GM21515 (cell line): ENCODE results near the gene CDH1.

Source experiments
- ATAC-seq: cut with Tn5 transposase; IDR thresholded peaks from one replicate; pipeline ENCODE4 v1.9.1; 2021; ENCODE audit not compliant: unreplicated experiment

CDH1 gene

DNA sequence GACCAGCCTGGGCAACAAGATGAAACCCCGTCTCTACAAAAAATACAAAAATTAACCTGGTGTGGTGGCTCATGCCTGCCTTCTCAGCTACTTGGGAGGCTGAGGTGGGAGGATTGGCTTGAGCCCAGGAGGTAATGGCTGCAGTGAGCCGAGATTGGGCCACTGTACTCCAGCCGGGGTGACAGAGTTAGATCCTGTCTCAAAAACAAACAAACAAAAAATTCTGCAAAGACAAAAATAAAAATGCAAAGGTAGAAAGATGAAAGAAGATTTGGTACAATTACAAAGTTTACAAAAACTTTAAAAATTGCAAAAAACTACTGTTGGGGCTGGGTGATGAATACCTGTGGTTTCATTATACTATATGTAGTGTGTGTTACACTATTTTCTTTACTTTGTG lies 5.5 kb upstream of the CDH1 start:
- no peak for ATAC-seq

DNA sequence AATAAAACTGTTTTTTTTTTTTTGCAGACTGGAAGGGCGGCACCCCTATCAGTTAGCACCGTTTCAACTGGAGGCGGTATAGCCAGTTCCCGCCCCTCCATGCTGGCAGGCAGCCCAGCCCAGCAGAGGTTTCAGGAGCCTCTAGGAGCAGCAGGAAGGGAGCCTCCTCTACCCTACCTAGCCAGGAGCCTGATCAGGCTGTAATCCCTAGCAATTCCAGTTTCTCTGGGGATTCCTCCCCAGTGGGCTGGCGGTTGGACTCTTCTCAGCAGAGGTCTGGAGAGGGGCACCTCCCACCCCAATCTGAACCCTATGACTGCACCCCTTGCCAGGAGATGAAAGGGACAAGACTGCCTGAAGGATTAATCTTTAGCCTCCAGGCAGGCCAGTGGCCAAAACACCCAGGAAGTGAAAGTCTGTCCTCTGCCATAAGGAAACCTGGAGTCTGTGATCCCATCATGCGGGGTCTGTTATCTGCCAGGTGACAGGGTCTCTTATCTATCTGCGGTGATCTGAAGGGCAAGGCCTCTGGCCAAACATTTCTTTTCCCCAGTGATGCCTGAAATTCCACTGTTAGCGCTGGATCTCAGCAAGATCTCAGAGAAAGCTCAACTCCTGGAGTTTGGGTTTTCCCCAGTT lies 4.9 kb upstream of the CDH1 start:
- no peak for ATAC-seq

DNA sequence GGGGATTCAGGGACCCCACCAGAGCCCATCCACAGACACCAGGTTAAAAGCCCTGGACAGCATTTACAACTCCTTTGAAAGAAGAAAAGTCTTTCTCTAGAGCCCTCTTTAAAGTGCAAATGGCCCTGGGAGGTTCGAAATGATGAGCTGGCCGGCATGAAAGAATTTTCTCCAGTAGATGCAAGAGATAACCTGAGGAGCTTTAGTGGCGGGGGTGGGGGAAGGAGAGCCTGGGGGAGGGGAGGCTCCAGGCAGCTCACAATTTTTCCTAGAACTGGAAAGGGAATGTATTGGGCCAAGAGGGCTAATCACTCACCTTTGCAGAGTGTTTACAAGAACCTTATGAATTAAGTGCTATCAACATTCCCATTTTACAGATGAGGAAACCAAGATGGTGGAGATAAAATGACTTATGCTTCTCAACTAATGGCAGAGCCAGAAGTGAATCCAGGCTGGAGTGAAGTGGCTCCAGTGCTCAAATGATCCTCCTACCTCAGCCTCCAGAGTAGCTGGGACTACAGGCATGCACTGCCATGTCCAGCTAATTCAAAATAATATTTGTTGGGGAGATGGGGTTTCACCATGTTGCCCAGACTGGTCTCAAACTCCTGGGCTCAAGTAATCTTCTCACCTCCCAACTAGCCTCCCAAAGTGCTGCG lies 4.2 kb upstream of the CDH1 start:
- ATAC-seq, result no peak

DNA sequence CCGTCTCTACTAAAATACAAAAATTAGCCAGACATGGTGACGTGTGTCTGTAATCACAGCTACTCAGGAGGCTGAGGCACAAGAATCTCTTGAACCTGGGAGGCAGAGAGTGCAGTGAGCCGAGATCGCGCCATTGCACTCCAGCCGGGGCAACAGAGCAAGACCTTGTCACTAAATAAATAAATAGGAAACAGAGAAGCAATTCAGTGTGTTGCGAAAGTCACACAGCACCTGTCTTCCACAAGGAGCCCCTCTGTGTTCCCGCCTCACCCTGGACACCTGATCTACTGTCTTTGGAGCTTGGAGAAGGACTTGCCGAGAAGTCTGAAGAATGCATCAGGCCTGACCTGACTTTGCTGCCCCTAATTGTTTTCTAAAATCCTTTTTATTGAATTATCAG lies 3.5 kb upstream of the CDH1 start:
- no peak for ATAC-seq

DNA sequence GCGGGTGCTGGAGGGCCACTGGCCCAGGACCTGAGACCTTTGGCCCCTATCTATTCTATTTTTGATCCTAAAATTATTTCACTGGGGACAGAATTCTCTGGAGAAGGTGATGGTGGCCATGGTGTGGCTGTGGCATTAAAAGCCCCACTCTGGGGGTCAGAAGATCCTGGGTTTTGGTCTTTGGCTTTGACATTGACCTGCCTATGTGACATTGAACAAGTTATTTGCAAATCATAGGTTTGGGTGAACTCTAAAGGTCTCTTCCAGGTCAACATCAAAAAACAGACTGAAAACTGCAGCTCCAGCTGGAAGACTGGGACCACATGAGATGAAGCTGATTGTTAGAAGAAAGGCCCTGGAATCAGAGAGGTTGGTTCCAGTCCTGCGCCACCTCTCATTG lies 2.3 kb upstream of the CDH1 start:
- no peak for ATAC-seq

DNA sequence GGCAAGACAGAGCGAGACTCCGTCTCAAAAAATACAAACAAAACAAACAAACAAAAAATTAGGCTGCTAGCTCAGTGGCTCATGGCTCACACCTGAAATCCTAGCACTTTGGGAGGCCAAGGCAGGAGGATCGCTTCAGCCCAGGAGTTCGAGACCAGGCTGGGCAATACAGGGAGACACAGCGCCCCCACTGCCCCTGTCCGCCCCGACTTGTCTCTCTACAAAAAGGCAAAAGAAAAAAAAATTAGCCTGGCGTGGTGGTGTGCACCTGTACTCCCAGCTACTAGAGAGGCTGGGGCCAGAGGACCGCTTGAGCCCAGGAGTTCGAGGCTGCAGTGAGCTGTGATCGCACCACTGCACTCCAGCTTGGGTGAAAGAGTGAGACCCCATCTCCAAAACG lies 531 bp upstream of the CDH1 start:
- ATAC-seq, result no peak

DNA sequence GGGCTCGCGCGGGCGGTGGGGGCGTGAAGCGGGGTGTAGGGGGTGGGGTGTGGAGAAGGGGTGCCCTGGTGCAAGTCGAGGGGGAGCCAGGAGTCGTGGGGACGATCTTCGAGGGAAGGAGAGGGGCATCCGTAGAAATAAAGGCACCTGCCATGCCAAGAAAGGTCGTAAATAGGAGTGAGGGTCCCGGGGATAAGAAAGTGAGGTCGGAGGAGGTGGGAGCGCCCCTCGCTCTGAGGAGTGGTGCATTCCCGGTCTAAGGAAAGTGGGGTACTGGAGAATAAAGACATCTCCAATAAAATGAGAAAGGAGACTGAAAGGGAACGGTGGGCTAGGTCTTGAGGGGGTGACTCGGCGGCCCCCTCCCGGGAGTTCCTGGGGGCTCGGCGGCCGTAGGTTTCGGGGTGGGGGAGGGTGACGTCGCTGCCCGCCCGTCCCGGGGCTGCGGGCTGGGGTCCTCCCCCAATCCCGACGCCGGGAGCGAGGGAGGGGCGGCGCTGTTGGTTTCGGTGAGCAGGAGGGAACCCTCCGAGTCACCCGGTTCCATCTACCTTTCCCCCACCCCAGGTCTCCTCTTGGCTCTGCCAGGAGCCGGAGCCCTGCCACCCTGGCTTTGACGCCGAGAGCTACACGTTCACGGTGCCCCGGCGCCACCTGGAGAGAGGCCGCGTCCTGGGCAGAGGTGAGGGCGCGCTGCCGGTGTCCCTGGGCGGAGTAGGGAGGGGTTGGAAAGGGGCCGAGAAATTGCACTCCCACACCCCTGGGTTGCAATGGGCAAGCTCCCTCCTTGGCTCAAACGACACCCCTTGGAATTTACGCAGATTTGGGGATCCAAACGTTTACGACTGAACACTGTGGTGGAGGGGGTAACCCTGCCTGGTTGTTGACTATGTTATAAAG lies 888 bp downstream of the CDH1 start:
- no peak for ATAC-seq

DNA sequence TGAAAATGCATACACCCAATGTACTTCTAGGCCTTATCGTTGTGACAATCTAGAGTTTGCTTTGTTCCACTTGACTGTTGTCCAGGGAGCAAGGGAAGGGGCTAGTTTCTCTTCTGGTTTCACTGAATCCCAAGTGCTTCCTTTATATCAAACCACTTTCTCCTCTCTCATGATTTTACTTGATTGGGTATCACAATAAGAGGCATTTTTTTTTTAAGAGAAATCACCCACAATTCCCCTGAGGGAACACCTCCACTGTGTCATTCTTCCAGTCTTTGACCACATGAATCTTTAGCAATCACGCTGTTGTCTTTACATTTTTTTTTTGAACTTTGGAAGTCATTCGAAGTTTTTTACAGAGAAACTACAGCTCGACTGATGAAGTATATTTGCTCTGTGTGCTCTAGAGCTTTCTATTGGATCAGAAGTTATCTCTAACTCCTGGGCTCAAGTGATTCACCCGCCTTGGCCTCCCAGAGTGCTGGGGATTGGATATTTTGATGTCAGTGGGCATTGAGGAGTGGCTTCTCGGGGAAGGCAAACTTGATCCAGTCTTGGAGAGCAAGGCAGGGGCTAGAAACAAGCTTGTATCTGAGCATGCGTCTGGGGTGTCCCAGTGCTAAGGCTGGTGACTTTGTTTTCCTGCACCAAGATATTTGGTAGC lies 3.0 kb downstream of the CDH1 start:
- ATAC-seq, result no peak

DNA sequence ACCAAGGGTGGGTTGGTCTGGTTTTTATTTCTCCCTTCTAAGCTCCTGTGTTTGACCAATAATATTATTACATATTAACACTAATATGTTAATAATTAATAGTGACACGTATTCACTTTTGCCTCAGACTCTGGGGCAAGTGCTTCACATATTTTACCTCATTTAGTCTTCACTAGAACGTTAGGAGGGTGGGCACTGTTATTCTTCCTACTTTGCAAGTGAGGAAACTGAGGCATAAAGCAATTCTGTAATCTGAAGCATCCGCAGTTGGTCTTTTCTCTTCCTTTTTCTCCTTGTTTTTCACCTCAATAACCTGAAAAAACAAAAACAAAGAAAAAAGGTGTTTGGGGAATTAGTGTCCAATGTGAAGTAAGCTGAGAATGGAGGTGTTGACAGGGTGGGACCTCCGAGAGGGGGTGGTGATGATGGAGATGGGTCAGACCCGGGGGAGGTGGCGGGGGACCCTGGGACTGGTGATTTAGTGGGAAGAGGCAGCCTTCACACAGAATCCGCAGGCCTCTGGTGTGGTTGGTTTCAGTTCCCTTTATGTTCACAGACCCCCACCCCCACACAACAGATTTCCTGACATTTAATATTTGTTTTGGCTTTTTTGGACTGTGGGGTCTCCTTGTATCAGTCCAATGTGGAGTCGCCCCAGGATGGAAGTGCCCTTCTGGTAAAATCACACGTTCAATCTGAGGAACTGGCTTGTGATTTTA lies 3.7 kb downstream of the CDH1 start:
- ATAC-seq, result no peak

DNA sequence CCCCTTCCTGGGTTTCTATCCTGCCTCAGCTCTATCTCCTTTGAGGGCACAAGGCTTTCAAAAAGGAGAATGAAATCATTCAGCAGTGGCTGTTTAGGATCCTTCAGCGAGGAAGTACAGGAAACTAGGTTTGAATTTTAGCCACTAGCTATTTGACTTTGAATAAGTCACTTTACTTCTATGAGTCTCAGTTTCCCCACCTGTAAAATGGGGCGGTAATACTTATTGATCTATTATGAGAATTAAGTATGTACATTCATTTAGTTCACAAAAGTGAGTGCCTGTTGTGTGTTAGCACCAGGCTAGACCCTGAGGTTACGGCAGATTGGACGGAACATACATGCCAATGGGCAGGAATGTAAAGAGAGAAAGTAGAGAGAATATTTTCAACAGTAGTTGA lies 6.6 kb downstream of the CDH1 start:
- ATAC-seq, result no peak

DNA sequence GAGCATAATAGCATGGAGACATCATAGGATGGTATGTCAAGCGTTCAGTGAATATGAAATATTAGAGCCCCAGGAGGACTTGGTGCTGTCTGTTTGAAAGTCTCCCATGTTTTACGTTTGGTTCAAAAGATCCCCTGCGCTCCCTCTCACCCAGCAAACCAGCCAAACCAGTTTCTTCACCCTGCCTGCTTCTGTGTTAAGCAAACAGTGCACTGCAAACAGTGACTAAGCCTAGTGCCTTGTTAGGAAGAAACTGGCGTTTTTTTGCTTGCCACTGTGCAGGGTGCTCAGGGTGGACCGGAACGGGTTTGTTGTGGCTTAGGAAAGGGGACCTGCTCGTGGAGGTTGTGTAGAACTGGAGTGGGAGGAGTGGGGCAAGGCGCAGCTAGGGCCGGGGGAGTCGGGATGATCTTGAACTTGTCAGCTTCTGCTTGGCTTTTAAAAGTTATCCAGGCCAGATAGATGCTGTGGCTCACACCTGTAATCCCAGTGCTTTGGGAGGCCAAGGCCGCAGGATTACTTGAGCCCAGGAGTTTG lies 7.7 kb downstream of the CDH1 start:
- ATAC-seq, result no peak

DNA sequence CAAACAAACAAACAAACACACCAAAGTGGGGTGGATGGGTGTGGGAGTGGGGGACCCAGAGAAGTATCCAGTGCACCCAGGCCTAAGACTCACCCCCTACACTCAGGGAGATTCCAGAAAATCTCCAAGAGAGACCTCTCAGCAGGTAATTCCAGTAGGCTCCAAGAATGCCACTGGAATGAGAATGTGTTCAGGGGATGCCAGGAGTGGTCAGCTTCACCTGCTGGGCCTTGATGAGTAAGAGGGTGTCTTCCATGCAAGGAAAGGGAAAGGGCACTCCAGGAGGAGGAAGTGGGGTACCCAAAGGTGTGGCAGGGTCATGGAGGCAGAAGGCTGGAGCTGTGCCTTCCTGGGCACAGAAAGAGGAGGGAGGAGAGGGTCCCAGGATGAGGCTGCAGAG lies 9.9 kb downstream of the CDH1 start:
- no peak for ATAC-seq

DNA sequence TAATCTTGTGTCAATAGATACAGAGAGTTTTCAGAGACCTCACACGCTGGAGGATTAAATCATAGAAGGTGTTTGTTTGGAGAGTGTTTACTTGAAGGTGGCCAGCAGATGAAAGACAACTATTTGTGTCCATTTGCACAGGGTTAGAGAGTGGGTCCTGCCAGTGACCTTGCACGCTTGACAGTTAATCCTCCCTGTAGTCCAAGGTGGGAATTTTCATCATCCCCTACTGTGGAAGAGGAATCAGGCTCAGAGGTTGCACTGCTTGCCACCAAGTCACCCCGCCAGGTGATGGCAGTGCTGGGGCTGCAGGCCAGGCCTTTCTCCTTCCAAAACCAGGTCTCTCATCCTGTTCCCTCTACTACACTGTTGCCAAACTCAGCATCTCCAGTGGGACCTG lies 12.3 kb downstream of the CDH1 start:
- no peak for ATAC-seq

DNA sequence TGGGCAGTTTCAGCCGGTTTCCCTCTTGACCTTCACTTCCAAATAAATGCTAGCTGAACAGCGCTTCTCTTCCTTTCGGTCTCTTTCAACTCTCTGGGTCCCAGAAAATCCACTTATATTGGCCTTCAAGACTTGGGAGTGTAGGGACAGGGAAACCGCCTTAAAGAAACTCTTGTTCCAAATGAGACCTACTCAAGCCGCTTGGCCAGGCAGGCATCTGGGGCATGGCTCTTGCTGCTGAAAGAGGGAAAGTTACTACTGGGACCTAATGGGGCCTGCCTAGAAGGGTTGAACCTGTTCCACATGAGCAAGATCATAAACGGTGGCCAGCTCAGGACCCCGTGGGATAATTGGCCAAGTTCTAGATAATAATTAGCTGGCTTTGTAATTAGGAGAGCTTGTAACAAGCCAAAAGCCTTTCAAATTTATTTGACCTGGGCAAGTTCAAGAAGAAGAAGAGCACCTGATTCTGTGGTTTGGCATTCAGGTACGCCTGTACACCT lies 13.2 kb downstream of the CDH1 start:
- no peak for ATAC-seq

DNA sequence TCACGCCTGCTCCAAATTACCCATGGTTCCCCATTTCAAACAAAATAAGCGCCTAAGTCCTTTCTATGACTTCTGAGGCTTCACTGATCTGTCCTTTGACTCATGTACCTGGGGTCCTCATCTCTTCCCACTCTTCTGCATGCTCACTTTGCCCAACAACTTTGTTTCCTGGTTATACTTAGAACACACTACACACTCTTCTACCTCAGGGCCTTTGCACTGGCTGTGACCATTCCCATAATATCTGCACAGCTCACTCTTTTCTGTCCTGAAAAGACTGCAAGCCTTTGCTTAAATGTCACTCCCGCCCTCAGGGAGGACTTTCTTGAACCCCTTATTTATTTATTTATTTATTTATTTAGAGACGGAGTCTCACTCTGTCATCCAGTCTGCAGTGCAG lies 14.1 kb downstream of the CDH1 start:
- no peak for ATAC-seq

DNA sequence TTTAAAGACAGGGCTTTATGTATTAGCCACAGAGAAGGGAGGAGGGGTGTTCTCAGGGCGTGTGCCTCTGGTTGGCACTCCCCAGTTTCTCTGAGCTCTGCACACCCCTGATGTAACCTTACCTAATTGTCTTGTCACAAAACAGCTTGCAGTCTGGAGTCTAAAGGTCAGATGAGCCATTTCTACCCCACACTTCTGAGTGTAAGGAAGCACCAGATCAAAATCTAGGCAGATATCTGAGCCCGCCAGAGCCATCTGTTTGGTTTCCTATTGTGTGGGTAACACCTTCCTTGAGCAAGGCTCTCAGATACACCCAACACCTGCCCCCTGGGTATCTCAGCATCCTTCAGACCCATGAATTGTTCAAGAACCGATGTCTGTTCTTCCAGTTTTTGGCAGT lies 15.5 kb downstream of the CDH1 start:
- ATAC-seq, result no peak

DNA sequence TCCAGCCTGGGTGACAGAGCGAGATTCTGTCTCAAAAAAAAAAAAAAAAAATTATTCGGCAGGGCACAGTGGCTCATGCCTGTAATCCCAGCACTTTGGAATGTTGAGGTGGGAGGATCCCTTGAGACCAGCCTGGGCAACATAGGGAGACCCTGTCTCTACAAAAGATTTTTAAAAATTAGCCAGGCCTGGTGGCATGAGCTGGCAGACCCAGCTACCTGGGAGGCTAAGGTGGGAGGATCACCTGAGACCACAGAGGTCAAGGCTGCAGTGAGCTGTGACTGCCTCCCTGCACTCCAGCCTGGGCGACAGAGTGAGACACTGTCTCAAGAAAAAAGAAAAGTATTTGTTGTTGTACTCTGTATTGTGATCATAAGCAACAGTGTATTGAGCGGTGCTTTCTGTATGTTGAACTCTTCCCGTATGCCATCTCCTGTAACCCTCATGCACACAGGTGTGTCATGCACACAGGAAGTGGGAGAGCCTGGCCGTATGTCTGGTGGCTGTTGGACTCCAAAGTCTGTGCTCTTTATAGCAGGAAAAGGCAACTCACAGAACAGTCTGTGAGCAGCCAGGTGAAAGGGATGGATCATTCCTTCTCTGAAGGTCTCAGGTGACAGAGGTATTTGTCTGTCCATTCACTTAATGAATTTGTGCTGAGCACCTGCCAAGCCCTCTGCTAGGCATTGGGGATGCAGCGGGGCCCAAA lies 17.1 kb downstream of the CDH1 start:
- ATAC-seq, result no peak

DNA sequence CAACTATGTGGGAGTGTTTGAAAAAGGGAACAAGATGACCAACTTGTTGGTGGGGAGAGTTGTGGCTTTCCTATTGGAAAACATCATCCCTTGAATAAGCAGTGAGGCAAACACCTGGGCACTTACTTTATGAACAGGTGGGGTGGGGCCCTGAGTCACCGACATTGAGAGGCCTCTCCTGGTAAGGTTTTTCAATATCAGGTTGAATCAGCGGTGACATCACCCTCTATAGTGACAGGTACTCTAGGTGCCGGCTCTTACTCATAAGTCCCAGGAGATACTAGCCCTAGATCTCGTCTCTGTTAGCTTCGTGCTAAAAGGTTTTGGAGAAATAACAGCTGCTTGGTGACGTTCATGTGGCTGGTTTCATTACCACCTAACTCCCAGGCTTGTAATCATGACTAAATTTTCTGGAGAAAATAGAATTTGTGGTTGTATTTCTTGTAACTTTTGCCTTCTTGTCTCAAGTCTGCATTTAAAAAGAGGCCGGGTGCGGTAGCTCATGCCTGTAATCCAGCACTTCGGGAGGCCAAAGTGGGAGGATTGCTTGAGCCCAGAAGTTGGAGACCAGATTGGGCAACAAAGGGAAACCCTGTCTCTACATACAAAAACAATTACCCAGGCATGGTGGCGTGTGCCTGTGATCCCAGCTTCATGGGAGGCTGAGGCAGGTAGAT lies 19.3 kb downstream of the CDH1 start:
- peak; percentile 67 for ATAC-seq

DNA sequence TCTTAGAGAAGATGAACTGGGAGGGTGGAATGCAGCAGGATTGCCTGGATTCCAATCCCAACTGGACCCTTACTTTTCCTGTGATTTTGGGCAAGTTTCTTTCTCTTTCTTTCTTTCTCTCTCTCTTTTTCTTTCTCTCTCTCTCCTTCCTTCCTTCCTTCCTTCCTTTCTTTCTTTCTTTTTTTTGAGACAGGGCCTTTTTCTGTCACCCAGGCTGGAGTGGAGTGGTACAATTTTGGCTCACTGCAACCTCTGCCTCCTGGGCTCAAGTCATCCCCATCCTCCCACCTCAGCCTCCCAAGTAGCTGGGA lies 20.5 kb downstream of the CDH1 start:
- ATAC-seq, result no peak

DNA sequence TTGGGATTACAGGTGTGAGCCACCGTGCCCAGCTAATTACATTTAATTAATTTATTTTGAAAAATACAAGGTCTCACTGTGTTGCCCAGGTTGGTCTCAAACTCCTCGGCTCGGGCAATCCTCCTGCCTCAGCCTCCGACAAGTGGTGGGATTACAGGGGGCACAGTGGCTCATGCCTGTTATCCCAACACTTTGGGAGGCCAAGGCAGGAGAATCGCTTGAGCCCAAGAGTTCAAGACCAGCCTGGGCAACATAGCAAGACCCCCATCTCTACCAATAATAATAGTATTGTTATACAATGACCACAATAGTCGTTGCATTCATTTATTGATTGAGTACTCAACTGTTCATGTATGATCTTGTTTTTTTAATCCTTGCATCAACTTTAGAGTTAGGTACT lies 22.0 kb downstream of the CDH1 start:
- no peak for ATAC-seq
